ENCODE data around the gene KLRF2. TPM values are rescaled to one million over a fixed set of nuclear protein-coding genes. Genes with fewer than 3 reads are reported as not detected.

Gene KLRF2
- total and polyA plus RNA-seq, 8 donors, result not detected

DNA sequence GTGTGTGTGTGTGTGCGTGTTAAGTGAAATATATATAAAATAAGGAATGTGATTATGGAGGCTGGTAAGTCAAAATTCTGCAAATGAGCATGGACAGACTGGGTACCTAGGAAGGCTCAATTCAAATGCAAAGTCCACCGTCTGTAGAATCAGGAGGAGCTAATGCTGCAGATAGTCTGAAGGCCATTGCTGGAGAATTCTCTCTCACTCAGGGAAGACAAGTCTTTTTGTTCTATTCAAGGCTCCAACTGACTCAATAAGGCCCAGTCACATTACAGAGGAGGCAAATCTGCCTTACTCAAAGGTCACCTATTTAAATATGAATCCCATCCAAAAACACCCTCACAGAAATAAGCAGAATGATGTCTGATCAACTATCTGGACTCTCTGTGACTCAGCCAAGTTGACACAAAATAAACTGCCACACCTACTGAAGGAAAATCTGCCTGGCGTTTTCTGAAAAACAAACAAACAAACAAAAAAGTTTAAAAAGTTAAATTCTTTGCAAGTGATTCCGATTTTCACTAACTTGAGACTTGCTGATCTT, 684 bp upstream of the KLRF2 start:
- Histone ChIP-seq H3K4me3 (no peak overlapping the region), H3K27ac (no peak overlapping the region), H3K9me3 (no peaks in the 10 kb centered on the region), H3K27me3 (no peaks in the 10 kb centered on the region), H3K4me1 (no peaks in the 10 kb centered on the region), H3K36me3 (no peaks in the 10 kb centered on the region)
- 66 to 84% (median 74%) methylated on average over 4 of the region's 4 CpGs for WGBS, 5 donors
- TF ChIP-seq, protein P1, sequence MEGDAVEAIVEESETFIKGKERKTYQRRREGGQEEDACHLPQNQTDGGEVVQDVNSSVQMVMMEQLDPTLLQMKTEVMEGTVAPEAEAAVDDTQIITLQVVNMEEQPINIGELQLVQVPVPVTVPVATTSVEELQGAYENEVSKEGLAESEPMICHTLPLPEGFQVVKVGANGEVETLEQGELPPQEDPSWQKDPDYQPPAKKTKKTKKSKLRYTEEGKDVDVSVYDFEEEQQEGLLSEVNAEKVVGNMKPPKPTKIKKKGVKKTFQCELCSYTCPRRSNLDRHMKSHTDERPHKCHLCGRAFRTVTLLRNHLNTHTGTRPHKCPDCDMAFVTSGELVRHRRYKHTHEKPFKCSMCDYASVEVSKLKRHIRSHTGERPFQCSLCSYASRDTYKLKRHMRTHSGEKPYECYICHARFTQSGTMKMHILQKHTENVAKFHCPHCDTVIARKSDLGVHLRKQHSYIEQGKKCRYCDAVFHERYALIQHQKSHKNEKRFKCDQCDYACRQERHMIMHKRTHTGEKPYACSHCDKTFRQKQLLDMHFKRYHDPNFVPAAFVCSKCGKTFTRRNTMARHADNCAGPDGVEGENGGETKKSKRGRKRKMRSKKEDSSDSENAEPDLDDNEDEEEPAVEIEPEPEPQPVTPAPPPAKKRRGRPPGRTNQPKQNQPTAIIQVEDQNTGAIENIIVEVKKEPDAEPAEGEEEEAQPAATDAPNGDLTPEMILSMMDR (IDR thresholded peaks at IDR 0.05), result no peak
- no peak for TF ChIP-seq EP300 (IDR thresholded peaks at IDR 0.05)
- no peak for TF ChIP-seq POLR2AphosphoS5 (IDR thresholded peaks at IDR 0.05)
- TF ChIP-seq POLR2A (IDR thresholded peaks at IDR 0.05), result no peak
- intact Hi-C loops (cut with DNase I; ENCODE audit: low total_unique reads), result no loop called here
- no peak for DNase-seq

GRCh38 chr12:9881988-9882387, 699 bp downstream of the KLRF2 start:
- Histone ChIP-seq H3K4me3 (no peak overlapping the region), H3K36me3 (no peaks in the 10 kb centered on the region), H3K27ac (no peak overlapping the region), H3K27me3 (no peaks in the 10 kb centered on the region), H3K9me3 (no peaks in the 10 kb centered on the region), H3K4me1 (no peaks in the 10 kb centered on the region)
- no peak for DNase-seq
- WGBS, 5 donors, result 61 to 73% (median 66%) methylated on average over 5 of the region's 5 CpGs
- TF ChIP-seq POLR2AphosphoS5 (IDR thresholded peaks at IDR 0.05) (no peak), POLR2A (IDR thresholded peaks at IDR 0.05) (no peak), EP300 (IDR thresholded peaks at IDR 0.05) (no peak)
- TF ChIP-seq, protein P1 (IDR thresholded peaks at IDR 0.05), result no peak
- intact Hi-C loops (cut with DNase I; ENCODE audit: low total_unique reads), result no loop called here

DNA sequence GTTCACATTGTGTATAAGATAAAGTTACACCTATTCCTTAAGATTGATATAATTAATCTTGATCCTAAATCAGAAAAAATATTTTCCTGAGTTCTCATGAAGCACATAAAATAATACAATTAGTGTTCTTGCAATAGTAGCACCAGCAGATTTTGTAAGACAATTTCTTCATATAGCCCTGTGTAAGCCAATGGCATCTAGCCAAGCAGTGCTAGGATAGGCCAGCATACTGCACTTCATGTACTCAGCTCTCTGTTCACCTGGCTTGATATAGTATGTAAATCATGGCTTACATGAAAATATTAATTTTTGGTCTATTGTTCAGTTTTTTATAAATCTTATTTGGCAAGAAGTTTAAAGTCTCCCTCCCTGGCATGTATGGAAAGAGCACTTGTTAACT, 1.9 kb downstream of the KLRF2 start:
- TF ChIP-seq, protein P1 (IDR thresholded peaks at IDR 0.05), result no peak
- TF ChIP-seq EP300 (IDR thresholded peaks at IDR 0.05), result no peak
- intact Hi-C loops (cut with DNase I; ENCODE audit: low total_unique reads), result no loop called here
- no peaks in the 10 kb centered on the region for H3K36me3 ChIP-seq
- H3K27ac ChIP-seq, result no peak overlapping the region
- H3K9me3 ChIP-seq, result no peaks in the 10 kb centered on the region
- no peaks in the 10 kb centered on the region for H3K27me3 ChIP-seq
- H3K4me3 ChIP-seq, result no peak overlapping the region
- H3K4me1 ChIP-seq, result no peaks in the 10 kb centered on the region
- no peak for DNase-seq

DNA sequence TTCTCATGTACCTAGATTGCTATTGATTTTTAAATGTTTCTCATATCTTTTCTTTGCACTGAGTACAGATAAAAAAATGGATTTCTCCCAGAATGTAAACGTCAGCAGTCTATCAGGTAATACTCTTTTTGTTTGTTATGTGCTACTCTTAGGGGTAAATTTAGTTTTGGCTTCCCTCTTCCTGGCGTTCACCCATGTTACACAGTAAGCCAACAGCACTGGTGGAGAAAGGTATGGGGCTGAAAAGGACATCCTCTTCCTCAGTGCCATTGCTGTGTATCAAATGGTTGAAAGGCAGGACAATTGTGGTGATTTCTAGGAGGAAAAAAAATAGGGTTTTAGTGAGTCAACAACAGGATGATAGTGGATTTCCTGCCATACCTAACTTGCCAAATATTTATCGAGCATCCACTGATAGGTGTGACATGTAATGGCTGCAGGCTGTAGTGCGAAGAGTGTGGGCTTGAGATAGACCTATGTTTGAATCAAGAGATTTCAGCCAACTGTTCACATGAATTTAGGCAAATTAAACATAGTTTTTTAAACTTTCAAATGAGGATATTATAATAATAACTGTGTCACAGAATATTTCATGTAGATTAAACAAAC, 7.5 kb downstream of the KLRF2 start:
- no peaks in the 10 kb centered on the region for H3K4me1 ChIP-seq
- no peaks in the 10 kb centered on the region for H3K9me3 ChIP-seq
- no peak overlapping the region for H3K4me3 ChIP-seq
- H3K36me3 ChIP-seq, result no peaks in the 10 kb centered on the region
- no peak for DNase-seq
- no peak overlapping the region for H3K27ac ChIP-seq
- TF ChIP-seq, protein P1 (IDR thresholded peaks at IDR 0.05), result no peak
- no peak for TF ChIP-seq EP300 (IDR thresholded peaks at IDR 0.05)
- TF ChIP-seq POLR2AphosphoS5 (IDR thresholded peaks at IDR 0.05), result no peak
- TF ChIP-seq POLR2A (IDR thresholded peaks at IDR 0.05), result no peak
- intact Hi-C loops (cut with DNase I; ENCODE audit: low total_unique reads), result no loop called here
- H3K27me3 ChIP-seq, result no peaks in the 10 kb centered on the region
- WGBS, 5 donors, result 41 to 48% (median 43%) methylated on average over 4 of the region's 4 CpGs

Measured in stomach (tissue), 9 donors.